ENCODE data around the gene PIK3C2G. TPM values are rescaled to one million over a fixed set of nuclear protein-coding genes. Genes with fewer than 3 reads are reported as not detected.

The PIK3C2G gene
- total RNA-seq, 1 donor from 2014 or later, result 0.69 TPM

- no peak overlapping the region for H3K4me3 ChIP-seq
- no peaks in the 10 kb centered on the region for H3K4me1 ChIP-seq
- DNase-seq, result no peak
- H3K27me3 ChIP-seq, result no peaks in the 10 kb centered on the region
- intact Hi-C loops (cut with DNase I), result no loop called here
- ATAC-seq, result no peak
- no peaks in the 10 kb centered on the region for H3K9me3 ChIP-seq
- no peak for TF ChIP-seq CTCF (IDR thresholded peaks at IDR 0.05)
- no peak overlapping the region for H3K27ac ChIP-seq
- no peaks in the 10 kb centered on the region for H3K36me3 ChIP-seq
Measured at GRCh38 chr12:18646286-18646890, 385.1 kb downstream of the PIK3C2G start.

- no peak overlapping the region for H3K4me3 ChIP-seq
- no peak for DNase-seq
- H3K9me3 ChIP-seq, result no peaks in the 10 kb centered on the region
- no peaks in the 10 kb centered on the region for H3K4me1 ChIP-seq
- no peaks in the 10 kb centered on the region for H3K27me3 ChIP-seq
- intact Hi-C loops (cut with DNase I), result no loop called here
- TF ChIP-seq CTCF (IDR thresholded peaks at IDR 0.05), result no peak
- H3K27ac ChIP-seq, result no peak overlapping the region
- no peaks in the 10 kb centered on the region for H3K36me3 ChIP-seq
- no peak for ATAC-seq
Measured at GRCh38 chr12:18651525-18651924, 390.2 kb downstream of the PIK3C2G start.

- ATAC-seq (no peak), DNase-seq (no peak)
- intact Hi-C loops (cut with DNase I), result no loop called here
- H3K36me3 ChIP-seq, result no peaks in the 10 kb centered on the region
- H3K27me3 ChIP-seq, result no peaks in the 10 kb centered on the region
- H3K4me3 ChIP-seq, result no peak overlapping the region
- H3K4me1 ChIP-seq, result no peaks in the 10 kb centered on the region
- no peak for TF ChIP-seq CTCF (IDR thresholded peaks at IDR 0.05)
- no peak overlapping the region for H3K27ac ChIP-seq
- H3K9me3 ChIP-seq, result peaks cover under 1% of the 10 kb centered on the region
Measured at GRCh38 chr12:18652596-18652995, 391.3 kb downstream of the PIK3C2G start.

- Histone ChIP-seq H3K4me1 (no peaks in the 10 kb centered on the region), H3K27me3 (no peaks in the 10 kb centered on the region), H3K4me3 (no peak overlapping the region), H3K9me3 (peaks cover 8% of the 10 kb centered on the region), H3K27ac (no peak overlapping the region), H3K36me3 (no peaks in the 10 kb centered on the region)
- ATAC-seq (peak; percentile 42), DNase-seq (no peak)
- intact Hi-C loops (cut with DNase I), result no loop called here
- no peak for TF ChIP-seq CTCF (IDR thresholded peaks at IDR 0.05)
Measured at GRCh38 chr12:18653465-18653864, 392.1 kb downstream of the PIK3C2G start.

- no peaks in the 10 kb centered on the region for H3K36me3 ChIP-seq
- peaks cover 8% of the 10 kb centered on the region for H3K9me3 ChIP-seq
- no peak overlapping the region for H3K4me3 ChIP-seq
- no peak for ATAC-seq
- no peak overlapping the region for H3K27ac ChIP-seq
- no peaks in the 10 kb centered on the region for H3K27me3 ChIP-seq
- H3K4me1 ChIP-seq, result no peaks in the 10 kb centered on the region
- DNase-seq, result no peak
- intact Hi-C loops (cut with DNase I), result no loop called here
- no peak for TF ChIP-seq CTCF (IDR thresholded peaks at IDR 0.05)
Measured at GRCh38 chr12:18655351-18655750, 394.0 kb downstream of the PIK3C2G start.

- no peaks in the 10 kb centered on the region for H3K36me3 ChIP-seq
- H3K27ac ChIP-seq, result no peak overlapping the region
- H3K4me1 ChIP-seq, result no peaks in the 10 kb centered on the region
- no peak overlapping the region for H3K4me3 ChIP-seq
- TF ChIP-seq CTCF (IDR thresholded peaks at IDR 0.05), result no peak
- H3K9me3 ChIP-seq, result peaks cover 8% of the 10 kb centered on the region
- intact Hi-C loops (cut with DNase I), result no loop called here
- no peak for DNase-seq
- no peaks in the 10 kb centered on the region for H3K27me3 ChIP-seq
- ATAC-seq, result no peak
Measured at GRCh38 chr12:18658179-18658578, 396.9 kb downstream of the PIK3C2G start.

Measured in upper lobe of right lung (tissue), 1 donor.